Midbrain (tissue), 1 donor: Measurements from ENCODE around the gene TNIP1.

Experiments
- DNase-seq: peaks from one replicate; lab custom pipeline; 2025; lab: John Stamatoyannopoulos, UW

The TNIP1 gene

GRCh38 chr5:151083081-151083676 is 2.3 kb upstream of the TNIP1 start:
- no peak for DNase-seq

- DNase-seq, result no peak
Observed at GRCh38 chr5:151082282-151082902, 1.6 kb upstream of the TNIP1 start.

- no peak for DNase-seq
Observed at GRCh38 chr5:151081431-151082281, 822 bp upstream of the TNIP1 start.

GRCh38 chr5:151079838-151080612 is 809 bp downstream of the TNIP1 start:
- DNase-seq, result no peak

GRCh38 chr5:151078490-151079262 is 2.2 kb downstream of the TNIP1 start:
- no peak for DNase-seq

GRCh38 chr5:151077967-151078366 is 2.9 kb downstream of the TNIP1 start:
- no peak for DNase-seq

GRCh38 chr5:151077419-151077818 is 3.4 kb downstream of the TNIP1 start:
- no peak for DNase-seq

GRCh38 chr5:151076616-151077015 is 4.2 kb downstream of the TNIP1 start:
- DNase-seq, result no peak

GRCh38 chr5:151075698-151076331 is 5.0 kb downstream of the TNIP1 start:
- DNase-seq, result no peak

- DNase-seq, result no peak
Observed at GRCh38 chr5:151074557-151074956, 6.3 kb downstream of the TNIP1 start.

GRCh38 chr5:151073280-151073679 is 7.6 kb downstream of the TNIP1 start:
- DNase-seq, result no peak

- DNase-seq, result no peak
Observed at GRCh38 chr5:151072630-151073025, 8.2 kb downstream of the TNIP1 start.

- no peak for DNase-seq
Observed at GRCh38 chr5:151071848-151072629, 8.8 kb downstream of the TNIP1 start.

- DNase-seq, result no peak
Observed at GRCh38 chr5:151071021-151071420, 9.8 kb downstream of the TNIP1 start.

- DNase-seq, result no peak
Observed at GRCh38 chr5:151070449-151070848, 10.4 kb downstream of the TNIP1 start.

- no peak for DNase-seq
Observed at GRCh38 chr5:151068433-151069197, 12.2 kb downstream of the TNIP1 start.

- DNase-seq, result no peak
Observed at GRCh38 chr5:151067632-151068432, 13.0 kb downstream of the TNIP1 start.

GRCh38 chr5:151066920-151067319 is 13.9 kb downstream of the TNIP1 start:
- DNase-seq, result no peak

GRCh38 chr5:151065609-151066008 is 15.2 kb downstream of the TNIP1 start:
- DNase-seq, result no peak
